ENCODE results near the gene SGCA.

SGCA gene

GRCh38 chr17:50151041-50151936 lies 14.5 kb upstream of the SGCA start (continued):
- TF ChIP-seq PATZ1 (tag by site-specific recombination; IDR thresholded peaks at IDR 0.05) (peak; percentile 97), GLI4 (tag by site-specific recombination; IDR thresholded peaks at IDR 0.05) (no peak), ZEB2 (tag by site-specific recombination; IDR thresholded peaks at IDR 0.05) (peak; percentile 53; the same call in 1 of the 2 replicates), ZSCAN18 (tag by site-specific recombination; IDR thresholded peaks at IDR 0.05) (no peak), ZNF670 (tag by site-specific recombination; IDR thresholded peaks at IDR 0.05; ENCODE audit: low read depth) (no peak), SALL2 (tag by site-specific recombination; IDR thresholded peaks at IDR 0.05; ENCODE audit: borderline replicate concordance) (no peak), ZNF513 (tag by site-specific recombination; IDR thresholded peaks at IDR 0.05) (no peak), ZNF114 (tag by site-specific recombination; IDR thresholded peaks at IDR 0.05) (no peak), ZNF704 (tag by site-specific recombination; IDR thresholded peaks at IDR 0.05) (no peak), ZNF433 (tag by site-specific recombination; IDR thresholded peaks at IDR 0.05; ENCODE audit: low read depth) (no peak), SCRT2 (tag by site-specific recombination; IDR thresholded peaks at IDR 0.05) (no peak), ZNF214 (tag by site-specific recombination; IDR thresholded peaks at IDR 0.05; ENCODE audit: borderline replicate concordance) (no peak), REST (tag by site-specific recombination; IDR thresholded peaks at IDR 0.05) (peak; percentile 52; the same call in 1 of the 2 replicates), ZBTB26 (tag by site-specific recombination; optimal IDR thresholded peaks at IDR 0.05) (no peak), ELK4 (IDR thresholded peaks at IDR 0.05; ENCODE audit: borderline replicate concordance, low read depth, low read length) (no peak), ZNF692 (tag by site-specific recombination; IDR thresholded peaks at IDR 0.05) (no peak), SP7 (tag by site-specific recombination; IDR thresholded peaks at IDR 0.05) (peak; percentile 52), ZNF24 (tag by site-specific recombination; IDR thresholded peaks at IDR 0.05) (peak; percentile 88), ZNF791 (tag by site-specific recombination; IDR thresholded peaks at IDR 0.05) (no peak), ZNF146 (tag by site-specific recombination; IDR thresholded peaks at IDR 0.05) (no peak), ZNF776 (tag by site-specific recombination; IDR thresholded peaks at IDR 0.05; ENCODE audit: borderline replicate concordance) (no peak), ZSCAN4 (tag by site-specific recombination; IDR thresholded peaks at IDR 0.05) (no peak), ZNF324 (tag by site-specific recombination; IDR thresholded peaks at IDR 0.05) (peak; percentile 14; the same call in 1 of the 2 replicates)
